ENCODE measurements around the gene SLC25A22.

Gene SLC25A22

GRCh38 chr11:803467-803742 is 5.3 kb upstream of the SLC25A22 start:
- DNase-seq, result no peak

GRCh38 chr11:802693-803466 is 4.8 kb upstream of the SLC25A22 start:
- DNase-seq, result no peak

GRCh38 chr11:802018-802617 is 4.0 kb upstream of the SLC25A22 start:
- DNase-seq, result no peak

DNA sequence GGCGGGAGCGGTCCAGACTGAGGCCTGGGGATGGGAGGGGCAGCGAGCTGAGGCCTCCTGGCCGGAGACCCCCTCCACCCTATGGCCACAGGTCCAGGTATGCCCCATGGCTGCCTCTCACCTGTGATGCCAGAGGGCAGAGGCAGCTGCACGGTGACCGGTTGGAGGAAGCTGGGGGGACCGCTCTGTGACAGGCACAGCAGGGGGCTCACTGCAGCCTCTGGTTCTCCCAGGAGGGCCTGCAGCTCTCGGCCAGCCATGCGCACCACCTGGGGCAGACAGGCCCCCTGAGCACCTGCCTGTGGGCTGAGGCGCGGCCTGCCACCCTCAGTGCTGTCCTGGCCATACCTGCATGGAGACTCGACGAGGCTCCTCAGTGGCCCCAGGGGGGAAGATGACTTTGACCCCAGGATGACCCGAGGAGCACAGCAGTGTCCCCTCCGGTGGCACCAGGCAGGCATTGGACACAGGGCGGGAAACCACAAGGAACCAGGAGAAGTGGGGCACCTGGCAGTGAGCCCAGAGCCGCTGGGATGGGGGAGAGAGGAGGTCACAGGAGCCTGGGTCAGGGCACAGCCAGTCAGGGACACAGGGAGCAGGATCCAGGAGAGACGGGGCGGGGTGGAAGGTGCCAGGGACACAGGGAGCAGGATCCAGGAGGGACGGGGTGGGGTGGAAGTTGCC is 3.2 kb upstream of the SLC25A22 start:
- DNase-seq, result no peak

DNA sequence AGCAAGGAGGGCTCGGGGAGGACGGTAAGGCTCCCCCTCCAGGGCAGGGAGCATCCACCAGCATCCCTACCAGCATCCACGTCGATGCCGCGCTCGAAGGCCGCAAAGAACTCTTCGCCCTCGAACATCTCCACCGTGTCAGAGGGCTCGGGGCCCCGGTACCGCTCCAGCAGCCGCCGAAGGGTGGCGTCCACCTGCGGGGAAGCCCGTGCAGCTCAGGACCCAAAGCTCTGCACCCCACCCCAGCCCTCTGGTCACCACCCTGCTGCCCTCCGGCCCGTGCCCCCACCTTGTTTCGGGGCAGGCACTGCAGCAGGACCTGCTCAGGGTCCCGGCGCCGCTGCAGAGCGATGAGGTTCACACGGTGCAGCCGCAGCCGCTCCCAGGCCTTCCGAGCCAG is 2.4 kb upstream of the SLC25A22 start:
- DNase-seq, result no peak

DNA sequence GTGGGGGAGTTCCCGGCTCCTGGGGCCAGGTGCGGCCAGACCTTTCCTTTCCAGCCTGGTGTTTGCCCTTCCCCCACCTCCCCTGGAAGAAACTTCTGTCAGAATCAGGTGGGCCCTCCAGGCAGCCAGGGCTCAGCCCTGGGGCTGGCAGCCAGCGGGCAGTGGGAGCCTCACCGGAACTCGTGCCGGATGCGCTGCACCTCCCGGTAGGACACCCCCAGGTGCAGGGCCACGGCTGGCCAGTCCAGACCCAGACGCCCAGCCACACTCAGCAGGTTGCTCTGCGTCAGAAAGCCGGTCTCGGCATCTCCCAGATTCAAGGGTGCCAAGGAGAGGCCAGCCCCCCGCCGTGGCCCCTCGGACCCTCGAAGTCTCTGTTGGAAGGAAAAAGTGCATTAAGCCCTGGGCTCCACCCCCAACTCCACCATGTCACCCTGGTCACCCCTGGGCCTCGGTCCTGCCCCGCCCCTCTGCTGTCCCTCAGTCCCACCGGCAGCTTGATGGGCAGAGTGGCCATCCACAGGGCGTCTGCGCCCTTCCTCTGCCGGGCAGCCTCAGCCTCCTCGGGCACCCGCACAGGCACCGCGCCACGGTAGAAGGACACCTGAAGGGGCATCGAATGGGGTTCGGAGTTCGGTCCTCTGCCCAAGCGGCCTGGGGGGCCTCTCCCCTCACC is 1.7 kb upstream of the SLC25A22 start:
- no peak for DNase-seq

- peak; percentile 90 for DNase-seq
Measured at GRCh38 chr11:797296-798092, 587 bp downstream of the SLC25A22 start.

DNA sequence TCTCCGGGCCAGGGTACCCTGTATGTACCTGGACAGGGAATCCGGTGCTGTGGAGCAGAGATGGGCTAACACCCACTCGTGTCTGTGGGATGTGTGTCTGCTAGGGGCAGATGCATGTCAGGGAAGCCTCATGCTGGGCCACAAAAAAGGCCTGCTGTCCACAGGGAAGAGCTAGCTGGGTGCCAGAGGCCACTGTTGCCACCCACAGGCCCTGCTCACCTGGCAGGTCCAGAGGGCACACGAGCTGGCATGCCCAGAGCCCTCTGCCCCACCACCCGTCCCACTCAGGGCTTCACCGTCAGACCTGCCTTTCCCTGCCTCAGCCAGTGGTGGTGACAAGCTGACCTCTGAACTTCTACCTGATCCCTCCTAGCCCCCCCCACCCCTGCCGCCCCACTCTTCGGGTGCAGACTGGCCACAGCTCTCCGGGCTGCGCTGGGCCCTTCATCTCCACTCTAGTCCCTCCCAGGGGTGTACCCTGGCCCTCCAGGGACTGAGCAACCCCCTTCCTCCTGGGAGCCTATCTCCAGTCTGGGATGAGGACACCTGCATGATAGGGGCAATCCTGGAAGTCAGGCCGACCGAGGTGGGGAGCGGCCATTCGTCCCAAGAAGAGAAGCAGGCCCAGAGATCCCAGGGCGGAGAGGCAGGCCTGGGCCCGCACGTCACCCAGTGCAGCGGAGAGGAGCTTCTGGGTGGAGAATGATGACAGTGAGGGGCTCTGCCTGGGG is 1.4 kb downstream of the SLC25A22 start:
- no peak for DNase-seq

DNA sequence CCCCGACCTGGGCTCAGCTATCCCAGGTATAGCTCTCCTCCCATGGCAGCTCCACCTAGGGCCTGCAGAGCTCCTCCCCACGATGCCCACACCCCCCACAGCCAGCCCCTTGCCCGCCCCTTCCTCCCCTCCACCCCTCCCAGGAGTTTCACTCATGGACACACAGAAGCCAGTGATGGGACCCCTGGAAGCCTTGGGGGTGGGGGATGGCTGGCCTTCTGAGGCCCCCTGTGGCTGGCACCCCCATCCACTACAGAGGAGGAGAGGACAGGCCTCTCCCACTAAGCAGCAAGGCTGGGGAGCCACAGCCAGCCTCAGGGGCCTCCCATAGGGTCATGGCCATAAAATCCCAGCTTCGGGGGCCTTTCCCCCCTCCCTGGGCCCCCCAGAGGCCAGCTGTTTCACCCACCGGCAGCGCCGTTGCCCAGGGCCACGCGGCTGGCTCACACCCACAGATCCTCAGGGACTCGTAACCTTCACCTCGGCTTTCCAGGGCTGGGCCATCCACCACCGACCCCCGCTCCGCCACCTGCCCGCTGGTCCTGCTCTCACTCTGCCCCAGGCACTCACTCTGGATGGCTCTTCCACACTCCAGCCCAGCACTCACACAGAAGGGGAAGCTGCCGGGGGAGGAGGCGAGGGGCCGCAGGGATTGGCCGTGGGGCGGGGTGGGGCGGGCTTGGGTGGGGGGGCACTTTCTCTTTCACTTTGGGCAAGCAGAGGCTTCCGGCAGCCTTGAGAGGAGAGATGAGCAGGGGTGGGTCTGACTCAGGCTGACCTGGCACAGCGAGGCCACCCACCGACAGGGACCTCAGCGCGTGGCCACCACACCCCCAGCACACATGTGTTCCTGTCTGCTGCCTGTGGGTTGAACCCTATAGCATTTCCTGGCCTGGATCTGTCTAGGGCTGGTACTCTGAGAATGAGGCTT is 2.2 kb downstream of the SLC25A22 start:
- DNase-seq, result peak; percentile 89

GRCh38 chr11:794766-795633 is 3.1 kb downstream of the SLC25A22 start:
- DNase-seq, result no peak

- no peak for DNase-seq
Measured at GRCh38 chr11:794013-794765, 3.9 kb downstream of the SLC25A22 start.

- DNase-seq, result no peak
Measured at GRCh38 chr11:793556-793955, 4.5 kb downstream of the SLC25A22 start.

DNA sequence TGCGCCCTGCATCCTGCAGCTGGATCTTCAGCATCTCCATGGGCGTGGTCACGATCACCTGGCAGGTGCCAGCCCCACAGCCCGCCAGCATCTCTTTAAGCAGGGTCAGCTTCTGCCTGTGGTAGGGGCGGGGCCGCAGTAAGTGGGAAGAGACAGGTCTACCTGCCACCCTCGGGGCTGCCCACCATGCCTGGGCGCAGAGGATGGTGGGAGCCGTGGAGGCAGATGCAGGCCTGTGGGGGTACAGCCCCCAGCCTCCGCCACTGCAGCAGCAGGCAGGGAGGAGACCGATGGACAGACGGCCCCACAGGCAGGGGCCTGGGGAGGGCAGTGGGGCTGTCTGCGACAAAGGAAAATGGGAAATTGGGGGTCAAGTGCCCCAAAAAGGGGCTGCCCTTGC is 5.2 kb downstream of the SLC25A22 start:
- DNase-seq, result no peak

GRCh38 chr11:792535-792821 is 5.6 kb downstream of the SLC25A22 start:
- DNase-seq, result no peak

GRCh38 chr11:791658-792534 is 6.2 kb downstream of the SLC25A22 start:
- no peak for DNase-seq

- no peak for DNase-seq
Measured at GRCh38 chr11:790721-791564, 7.1 kb downstream of the SLC25A22 start.

GRCh38 chr11:789943-790342 is 8.1 kb downstream of the SLC25A22 start, which contains the start of gene CEND1:
CEND1 (minus strand) TSS chr11:790090; CDS start chr11:788576, 1,514 bp downstream.
- peak; percentile 53 for DNase-seq

Measured in fibroblast of skin of scalp (primary cell).